ENCODE results near the gene CIPC.

The CIPC gene

GRCh38 chr14:77055981-77056380 is 42.1 kb upstream of the CIPC start:
- DNase-seq (ENCODE audit: low spot score) = no peak
- in situ Hi-C loops (cut with MboI; ENCODE audit: low sequenced_read_pairs, unreplicated experiment) = no loop called here
- no peak for TF ChIP-seq CTCF (IDR thresholded peaks at IDR 0.05; ENCODE audit: borderline replicate concordance, control extremely low read depth, extremely low read depth, insufficient read depth, missing control alignments)

GRCh38 chr14:77058117-77058516 is 39.9 kb upstream of the CIPC start:
- in situ Hi-C loops (cut with MboI; ENCODE audit: low sequenced_read_pairs, unreplicated experiment) = no loop called here

GRCh38 chr14:77058785-77059184 is 39.3 kb upstream of the CIPC start:
- TF ChIP-seq CTCF (IDR thresholded peaks at IDR 0.05; ENCODE audit: borderline replicate concordance, control extremely low read depth, extremely low read depth, insufficient read depth, missing control alignments) = no peak
- in situ Hi-C loops (cut with MboI; ENCODE audit: low sequenced_read_pairs, unreplicated experiment) = no loop called here

More at GRCh38 chr14:77058117-77058516, 39.9 kb upstream of the CIPC start:
- TF ChIP-seq CTCF (IDR thresholded peaks at IDR 0.05; ENCODE audit: borderline replicate concordance, control extremely low read depth, extremely low read depth, insufficient read depth, missing control alignments) = no peak
- DNase-seq (ENCODE audit: low spot score) = no peak

GRCh38 chr14:77059276-77059915 is 38.7 kb upstream of the CIPC start:
- in situ Hi-C loops (cut with MboI; ENCODE audit: low sequenced_read_pairs, unreplicated experiment) = no loop called here
- DNase-seq (ENCODE audit: low spot score) = no peak
- no peak for TF ChIP-seq CTCF (IDR thresholded peaks at IDR 0.05; ENCODE audit: borderline replicate concordance, control extremely low read depth, extremely low read depth, insufficient read depth, missing control alignments)

More at GRCh38 chr14:77058785-77059184, 39.3 kb upstream of the CIPC start:
- DNase-seq (ENCODE audit: low spot score) = no peak

- in situ Hi-C loops (cut with MboI; ENCODE audit: low sequenced_read_pairs, unreplicated experiment) = loop anchor here (10.0 kb wide), 2 partner anchors 147 to 177 kb away; no protein-coding TSS in a partner anchor
- DNase-seq (ENCODE audit: low spot score) = no peak
- no peak for TF ChIP-seq CTCF (IDR thresholded peaks at IDR 0.05; ENCODE audit: borderline replicate concordance, control extremely low read depth, extremely low read depth, insufficient read depth, missing control alignments)
These were observed 36.3 kb upstream of the CIPC start for GRCh38 chr14:77061630-77062257.

- DNase-seq (ENCODE audit: low spot score) = no peak
- TF ChIP-seq CTCF (IDR thresholded peaks at IDR 0.05; ENCODE audit: borderline replicate concordance, control extremely low read depth, extremely low read depth, insufficient read depth, missing control alignments) = no peak
- in situ Hi-C loops (cut with MboI; ENCODE audit: low sequenced_read_pairs, unreplicated experiment) = loop anchor here (10.0 kb wide), 2 partner anchors 147 to 177 kb away; no protein-coding TSS in a partner anchor
These were observed 35.8 kb upstream of the CIPC start for GRCh38 chr14:77062261-77062660.

All from GM13976 (cell line).